Measurements from ENCODE around the gene LIX1. TPM values are rescaled to one million over a fixed set of nuclear protein-coding genes. Genes with fewer than 3 reads are reported as not detected.
A peak's percentile ranks its signal among the peaks of the same experiment; 100 is the strongest.

Gene LIX1
- total RNA-seq, 3 donors from 2014 or later (not counting 1 experiment from before 2014, with no cell fraction given): not detected

GRCh38 chr5:97172227-97172626, 29.8 kb upstream of the LIX1 start:
- H3K4me3 ChIP-seq (ENCODE audit: low read length): no peak overlapping the region
- no peaks in the 10 kb centered on the region for H3K9me3 ChIP-seq (ENCODE audit: control insufficient read depth, insufficient read depth, low read length)
- H3K4me1 ChIP-seq (ENCODE audit: control insufficient read depth, insufficient read depth, low read length): no peaks in the 10 kb centered on the region
- Mint-ChIP-seq H3K27me3 (ENCODE audit: low read depth in 2 of 2) (no peaks in the 10 kb centered on the region), H3K4me3 (no peak overlapping the region), H3K36me3 (peaks cover 31% of the 10 kb centered on the region), H3K4me1 (peaks cover 0 to 5% of the 10 kb centered on the region in 2 donors), H3K27ac (no peak overlapping the region), H3K9me3 (no peaks in the 10 kb centered on the region)
- no peak for ATAC-seq
- intact Hi-C loops (cut with micrococcal nuclease): no loop called here
- TF ChIP-seq, protein P1, sequence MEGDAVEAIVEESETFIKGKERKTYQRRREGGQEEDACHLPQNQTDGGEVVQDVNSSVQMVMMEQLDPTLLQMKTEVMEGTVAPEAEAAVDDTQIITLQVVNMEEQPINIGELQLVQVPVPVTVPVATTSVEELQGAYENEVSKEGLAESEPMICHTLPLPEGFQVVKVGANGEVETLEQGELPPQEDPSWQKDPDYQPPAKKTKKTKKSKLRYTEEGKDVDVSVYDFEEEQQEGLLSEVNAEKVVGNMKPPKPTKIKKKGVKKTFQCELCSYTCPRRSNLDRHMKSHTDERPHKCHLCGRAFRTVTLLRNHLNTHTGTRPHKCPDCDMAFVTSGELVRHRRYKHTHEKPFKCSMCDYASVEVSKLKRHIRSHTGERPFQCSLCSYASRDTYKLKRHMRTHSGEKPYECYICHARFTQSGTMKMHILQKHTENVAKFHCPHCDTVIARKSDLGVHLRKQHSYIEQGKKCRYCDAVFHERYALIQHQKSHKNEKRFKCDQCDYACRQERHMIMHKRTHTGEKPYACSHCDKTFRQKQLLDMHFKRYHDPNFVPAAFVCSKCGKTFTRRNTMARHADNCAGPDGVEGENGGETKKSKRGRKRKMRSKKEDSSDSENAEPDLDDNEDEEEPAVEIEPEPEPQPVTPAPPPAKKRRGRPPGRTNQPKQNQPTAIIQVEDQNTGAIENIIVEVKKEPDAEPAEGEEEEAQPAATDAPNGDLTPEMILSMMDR (IDR thresholded peaks at IDR 0.05): no peak
- H3K27me3 ChIP-seq (ENCODE audit: control insufficient read depth, insufficient read depth, low read length): no peaks in the 10 kb centered on the region
- DNase-seq: no peak
- H3K27ac ChIP-seq (ENCODE audit: low read length): no peak overlapping the region
- H3K36me3 ChIP-seq (ENCODE audit: control insufficient read depth, insufficient read depth, low read length): peaks cover 86% of the 10 kb centered on the region

GRCh38 chr5:97171703-97172102, 29.3 kb upstream of the LIX1 start:
- Histone ChIP-seq H3K27ac (ENCODE audit: low read length) (no peak overlapping the region), H3K27me3 (ENCODE audit: control insufficient read depth, insufficient read depth, low read length) (no peaks in the 10 kb centered on the region), H3K4me3 (ENCODE audit: low read length) (no peak overlapping the region), H3K36me3 (ENCODE audit: control insufficient read depth, insufficient read depth, low read length) (peaks cover 85% of the 10 kb centered on the region), H3K9me3 (ENCODE audit: control insufficient read depth, insufficient read depth, low read length) (no peaks in the 10 kb centered on the region), H3K4me1 (ENCODE audit: control insufficient read depth, insufficient read depth, low read length) (no peaks in the 10 kb centered on the region)
- Mint-ChIP-seq H3K27ac (no peak overlapping the region), H3K9me3 (no peaks in the 10 kb centered on the region), H3K4me3 (no peak overlapping the region), H3K27me3 (ENCODE audit: low read depth in 2 of 2) (no peaks in the 10 kb centered on the region), H3K36me3 (peaks cover 32% of the 10 kb centered on the region), H3K4me1 (peaks cover 0 to 5% of the 10 kb centered on the region in 2 donors)
- ATAC-seq (no peak), DNase-seq (no peak)
- TF ChIP-seq, protein P1 (IDR thresholded peaks at IDR 0.05): no peak
- WGBS (ENCODE audit: insufficient coverage): 98% methylated on average over 2 of the region's 3 CpGs
- intact Hi-C loops (cut with micrococcal nuclease): no loop called here

GRCh38 chr5:97167435-97167834, 25.0 kb upstream of the LIX1 start:
- DNase-seq: no peak

More at GRCh38 chr5:97167435-97167834, 25.0 kb upstream of the LIX1 start:
- Mint-ChIP-seq H3K27me3 (ENCODE audit: low read depth in 2 of 2) (no peaks in the 10 kb centered on the region), H3K36me3 (peaks cover 19% of the 10 kb centered on the region), H3K4me3 (no peak overlapping the region), H3K9me3 (no peaks in the 10 kb centered on the region), H3K27ac (peak overlapping the region; percentile 27 to 41), H3K4me1 (peaks cover 5 to 12% of the 10 kb centered on the region in 2 donors)
- intact Hi-C loops (cut with micrococcal nuclease): loop anchor here (10.0 kb wide), 2 partner anchors 183 to 823 kb away; no protein-coding TSS in a partner anchor
- no peak for ATAC-seq
- no peaks in the 10 kb centered on the region for H3K4me1 ChIP-seq (ENCODE audit: control insufficient read depth, insufficient read depth, low read length)
- peaks cover 80% of the 10 kb centered on the region for H3K36me3 ChIP-seq (ENCODE audit: control insufficient read depth, insufficient read depth, low read length)
- TF ChIP-seq, protein P1 (IDR thresholded peaks at IDR 0.05): no peak
- 62% methylated on average over 6 of the region's 6 CpGs for WGBS (ENCODE audit: insufficient coverage)
- no peak overlapping the region for H3K4me3 ChIP-seq (ENCODE audit: low read length)
- H3K27ac ChIP-seq (ENCODE audit: low read length): peak overlapping the region; percentile 9
- H3K27me3 ChIP-seq (ENCODE audit: control insufficient read depth, insufficient read depth, low read length): no peaks in the 10 kb centered on the region
- no peaks in the 10 kb centered on the region for H3K9me3 ChIP-seq (ENCODE audit: control insufficient read depth, insufficient read depth, low read length)
